GM19395 (cell line): Measurements from ENCODE around the gene SYMPK.
"Not testable (repeated sequence)": the region's sequence is repeated elsewhere in the genome, so short reads cannot be mapped to it uniquely, and the experiment has no call there.

Source experiments
- ATAC-seq: cut with Tn5 transposase; IDR thresholded peaks from one replicate; pipeline ENCODE4 v1.9.1; 2021; ENCODE audit warnings: mild to moderate bottlenecking, moderate library complexity; ENCODE audit not compliant: unreplicated experiment

SYMPK gene

GRCh38 chr19:45870798-45871197, 7.9 kb upstream of the SYMPK start:
- ATAC-seq, result no peak

- not testable (repeated sequence) for ATAC-seq
These were observed 4.3 kb upstream of the SYMPK start for GRCh38 chr19:45867241-45867640.

- ATAC-seq, result no peak
These were observed 3.6 kb upstream of the SYMPK start for GRCh38 chr19:45866400-45867176.

- no peak for ATAC-seq
These were observed 2.5 kb upstream of the SYMPK start for GRCh38 chr19:45865269-45865948.

- ATAC-seq, result no peak
These were observed 1.7 kb upstream of the SYMPK start for GRCh38 chr19:45864629-45865082.

GRCh38 chr19:45863840-45864628, 1.1 kb upstream of the SYMPK start, which contains the start of gene FOXA3:
TSS of gene FOXA3 (plus strand) at chr19:45864326. CDS start at chr19:45864457, 131 bp downstream.
- no peak for ATAC-seq

- ATAC-seq, result no peak
These were observed 440 bp upstream of the SYMPK start for GRCh38 chr19:45863335-45863839.

GRCh38 chr19:45862271-45862563, 730 bp downstream of the SYMPK start:
- ATAC-seq, result no peak

- no peak for ATAC-seq
These were observed 2.3 kb downstream of the SYMPK start for GRCh38 chr19:45860359-45861259.

- ATAC-seq, result no peak
These were observed 8.7 kb downstream of the SYMPK start for GRCh38 chr19:45854167-45854778.

GRCh38 chr19:45852983-45853382, 10.0 kb downstream of the SYMPK start:
- no peak for ATAC-seq

- no peak for ATAC-seq
These were observed 10.7 kb downstream of the SYMPK start for GRCh38 chr19:45852145-45852750.

- ATAC-seq, result no peak
These were observed 14.0 kb downstream of the SYMPK start for GRCh38 chr19:45848922-45849321.

- no peak for ATAC-seq
These were observed 15.3 kb downstream of the SYMPK start for GRCh38 chr19:45847663-45848062.

GRCh38 chr19:45842198-45842597, 20.7 kb downstream of the SYMPK start:
- no peak for ATAC-seq

- ATAC-seq, result no peak
These were observed 28.0 kb downstream of the SYMPK start for GRCh38 chr19:45834970-45835369.

- ATAC-seq, result no peak
These were observed 34.0 kb downstream of the SYMPK start for GRCh38 chr19:45828945-45829344.

- no peak for ATAC-seq
These were observed 34.4 kb downstream of the SYMPK start for GRCh38 chr19:45828523-45828922.

GRCh38 chr19:45827459-45828093, 35.4 kb downstream of the SYMPK start:
- no peak for ATAC-seq
